HepG2 (cell line): ENCODE results near the gene ARHGEF16. TPM values are rescaled to one million over a fixed set of nuclear protein-coding genes. Genes with fewer than 3 reads are reported as not detected.

Experiments
- ATAC-seq: fragments of 200-7000 bp; cut with Tn5 transposase; 3 replicates; pipeline ENCODE4 v1.9.1; 2020; ENCODE audit warnings: mild to moderate bottlenecking, moderate library complexity
- BruUV-seq: library from RNA; stranded (reverse); fragments of 400-500 nt; replicated peaks from 2 replicates; lab custom pipeline; 2021; lab: Mats Ljungman, UMichigan
- CTCF ChIA-PET: fragments of 300-600 bp; formaldehyde crosslinking; extraction: SDS; loops from one replicate; lab custom pipeline; 2021; ENCODE audit warnings: low total read pairs, inconsistent platforms, low intra/inter-chr PET ratio; lab: Yijun Ruan, JAX
- POLR2A ChIA-PET: fragments of 350-600 bp; sonication (Branson Sonifier 250); formaldehyde crosslinking; loops from one replicate; lab custom pipeline; 2020; ENCODE audit warnings: antibody characterized with exemption, inconsistent platforms; lab: Yijun Ruan, JAX
- DNase-seq: peaks from one replicate; pipeline ENCODE4 v3.0.0-alpha.2; 2015; ENCODE audit warnings: low spot score
- FAIRE-seq: peaks from 3 replicates; lab custom pipeline; 2011; peaks lifted over from hg19 to GRCh38; lab: Jason Lieb, UNC
- H2AFZ ChIP-seq: one replicate; pipeline ENCODE4 v1.6.1; 2011; ENCODE audit warnings: low read length, inconsistent platforms
- H3K27ac ChIP-seq: fragments of 300-600 bp; 3 replicates; pipeline ENCODE4 v1.8.0; 2011; ENCODE audit warnings: mixed run types, mild to moderate bottlenecking, mixed read lengths, low read length, inconsistent platforms; ENCODE audit not compliant: insufficient read depth; ENCODE audit errors: extremely low read length
- H3K27me3 ChIP-seq, 2 experiments: fragments of 200-600 bp in 1 of 2; 2 replicates in 1 of 2; 3 replicates in 1 of 2; pipeline versions ENCODE4 v1.6.0 to v1.8.0; 2011; ENCODE audit warnings: low read length in 2 of 2, mild to moderate bottlenecking in 2 of 2, moderate library complexity in 2 of 2, inconsistent platforms in 1 of 2; ENCODE audit not compliant: insufficient read depth in 2 of 2, control insufficient read depth in 1 of 2
- H3K36me3 ChIP-seq, 2 experiments: fragments of 200-600 bp in 1 of 2; replicated peaks in 1 of 2; 2 replicates in 1 of 2; 3 replicates in 1 of 2; pipeline versions ENCODE4 v1.5.1 to v1.8.0; 2011; ENCODE audit warnings: low read length in 2 of 2, inconsistent platforms in 1 of 2; ENCODE audit not compliant: insufficient read depth in 2 of 2, control insufficient read depth in 1 of 2
- H3K4me1 ChIP-seq: 2 replicates; pipeline ENCODE4 v1.5.1; 2012; ENCODE audit warnings: low read length, inconsistent platforms; ENCODE audit not compliant: insufficient read depth
- H3K4me2 ChIP-seq: 2 replicates; pipeline ENCODE4 v1.6.0; 2011; ENCODE audit warnings: low read depth, low read length, inconsistent platforms
- H3K4me3 ChIP-seq, 3 experiments: fragments of 200-600 bp in 1 of 3; sonication (generic), shearing (Covaris generic) in 1 of 3; replicated peaks in 1 of 3; 2 replicates each; pipeline ENCODE4 v1.5.1; 2011 to 2016; ENCODE audit warnings: low read length in 3 of 3, inconsistent platforms in 2 of 3, low read depth in 2 of 3, mild to moderate bottlenecking in 2 of 3, control low read depth in 1 of 3, mixed read lengths in 1 of 3; ENCODE audit not compliant: insufficient read depth in 1 of 3
- H3K79me2 ChIP-seq: one replicate; pipeline ENCODE4 v1.6.1; 2011; ENCODE audit warnings: low read length, inconsistent platforms; ENCODE audit not compliant: insufficient read depth
- H3K9ac ChIP-seq: 2 replicates; pipeline ENCODE4 v1.6.0; 2011; ENCODE audit warnings: mild to moderate bottlenecking, low read depth, low read length, inconsistent platforms; ENCODE audit not compliant: insufficient read depth
- H3K9me3 ChIP-seq: 2 replicates; pipeline ENCODE4 v1.5.1; 2012; ENCODE audit warnings: mild to moderate bottlenecking, low read length
- H4K20me1 ChIP-seq: 2 replicates; pipeline ENCODE4 v1.6.0; 2011; ENCODE audit warnings: inconsistent platforms, mild to moderate bottlenecking, low read length, moderate library complexity; ENCODE audit not compliant: insufficient read depth
- AGO2 ChIP-seq: fragments of 200-400 bp; formaldehyde crosslinking; optimal IDR thresholded peaks from 2 replicates; pipeline ENCODE3; 2017; ENCODE audit warnings: mild to moderate bottlenecking, low read depth, low read length, moderate library complexity
- HINFP ChIP-seq: sonication (generic); formaldehyde crosslinking; IDR thresholded peaks from 2 replicates; pipeline ENCODE4 v1.4.0; 2020; ENCODE audit warnings: low read depth, mild to moderate bottlenecking, missing genetic modification reagents
- NR2F2 ChIP-seq: IDR thresholded peaks from 2 replicates; pipeline ENCODE4 v1.6.1; 2012; ENCODE audit warnings: low read depth, inconsistent platforms, borderline replicate concordance
- ONECUT2 ChIP-seq: sonication (generic); formaldehyde crosslinking; IDR thresholded peaks from 2 replicates; pipeline ENCODE4 v1.4.0; 2020; ENCODE audit warnings: missing genetic modification reagents
- RBFOX2 ChIP-seq: fragments of 200-400 bp; formaldehyde crosslinking; IDR thresholded peaks from 2 replicates; pipeline ENCODE4 v1.6.1; 2017; ENCODE audit warnings: low read depth, mild to moderate bottlenecking, low read length
- ZNF652 ChIP-seq: IDR thresholded peaks from 2 replicates; pipeline ENCODE4 v1.6.1; 2016; ENCODE audit warnings: low read depth, borderline replicate concordance
- WGBS: methylation state at CpG from one replicate; pipeline ENCODE4 v1.1.6; 2017; ENCODE audit warnings: low lambda C conversion rate; 5-methylcytosine and 5-hydroxymethylcytosine counted together
- in situ Hi-C: cut with HindIII; loops from 2 replicates; pipeline ENCODE4 v1.10.0; 2017; ENCODE audit warnings: low pct_unique_long_range_greater_than_20kb; ENCODE audit not compliant: extremely low pct_ligation_motif_present
- intact Hi-C: fragments of 100-400 bp; cut with micrococcal nuclease; formaldehyde crosslinking; loops from one replicate; pipeline ENCODE4 v1.10.0; 2022; ENCODE audit not compliant: unreplicated experiment
- polyA plus RNA-seq, 8 experiments: library from polyadenylated mRNA; depleted of rRNA in 3 of 8; stranded (reverse) in 7 of 8; unstranded in 1 of 8; fragments of >200 nt; fragmentation: Illumina TruSeq in 4 of 8; extraction: Trizol in 4 of 8; gene quantifications; 2 replicates each; pipeline versions ENCODE4 v1.2.1 to v1.2.3, GENCODE V29; 2011 to 2016; ENCODE audit warnings: low read depth in 4 of 8, missing spikeins in 1 of 8, mixed read lengths in 1 of 8; ENCODE audit not compliant: insufficient read depth in 1 of 8
- total RNA-seq, 5 experiments: library from RNA; depleted of rRNA; stranded (reverse); fragments of >200 nt; fragmentation: Illumina TruSeq; extraction: Trizol; gene quantifications; 2 replicates each; pipeline ENCODE4 v1.2.3, GENCODE V29; 2016; ENCODE audit warnings: low read depth in 1 of 5

ARHGEF16 gene
- total and polyA plus RNA-seq, 2 of the 13 experiments (the other 11 are each of a cell fraction or from before 2014, with no cell fraction given): 20.3 to 39.9 TPM

DNA sequence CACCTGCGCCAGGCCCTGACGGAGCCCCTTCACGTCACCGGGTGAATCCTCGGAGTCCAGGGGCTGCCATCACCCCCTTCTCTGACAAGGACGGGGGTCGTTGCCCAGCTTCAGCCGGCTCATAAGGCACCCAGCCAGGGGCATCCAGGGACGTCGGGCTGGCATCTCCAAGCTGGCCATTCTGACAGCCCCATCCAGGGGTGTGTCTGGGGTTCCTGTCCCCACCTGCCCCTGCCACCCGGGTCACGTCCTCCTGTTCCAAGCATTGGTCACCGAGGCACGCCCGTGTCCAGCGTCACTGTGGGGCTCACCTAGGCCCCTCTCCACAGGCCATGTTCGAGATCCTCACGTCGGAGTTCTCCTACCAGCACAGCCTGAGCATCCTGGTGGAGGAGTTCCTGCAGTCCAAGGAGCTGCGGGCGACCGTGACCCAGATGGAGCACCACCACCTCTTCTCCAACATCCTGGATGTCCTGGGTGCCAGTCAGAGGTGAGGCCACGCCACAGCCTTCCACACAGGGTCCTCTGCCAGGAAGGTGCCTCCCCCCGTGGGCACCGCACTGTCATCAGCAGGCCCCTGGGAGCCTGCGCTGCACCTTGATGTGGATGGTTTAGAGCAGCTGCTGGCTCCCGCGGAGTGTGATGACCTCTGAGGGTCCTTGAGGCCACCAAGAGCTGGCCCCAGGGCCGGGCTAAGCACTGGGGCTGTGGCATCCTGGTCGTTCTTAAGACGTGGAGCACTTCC, 14.8 kb downstream of the ARHGEF16 start (continued):
- no peak for TF ChIP-seq HINFP (CRISPR knock-in tag)
- no peak for TF ChIP-seq ZNF652 (CRISPR knock-in tag)
- TF ChIP-seq AGO2: peak; percentile 65
- TF ChIP-seq NR2F2: no peak
- TF ChIP-seq RBFOX2: 0 out of 2 replicates have a peak, but pooled peaks have one; percentile 30

GRCh38 chr1:3469849-3470649, 15.6 kb downstream of the ARHGEF16 start:
- peak overlapping the region; percentile 96 for H3K27ac ChIP-seq
- no peak for FAIRE-seq
- no peaks in the 10 kb centered on the region for H3K79me2 ChIP-seq
- ChIA-PET POLR2A (no interaction called here), CTCF (no interaction called here)
- H3K4me3 ChIP-seq: no peak overlapping the region
- 93% methylated on average over 15 of the region's 17 CpGs for WGBS
- intact Hi-C loops (no loop called here), in situ Hi-C loops (no loop called here)
- no peak overlapping the region for H2AFZ ChIP-seq
- BruUV-seq: no TSS peak
- no peak overlapping the region for H3K4me2 ChIP-seq
- no peaks in the 10 kb centered on the region for H3K9me3 ChIP-seq
- no peak for DNase-seq
- H3K27me3 ChIP-seq: no peaks in the 10 kb centered on the region
- H4K20me1 ChIP-seq: no peaks in the 10 kb centered on the region
- H3K36me3 ChIP-seq: peaks cover 9 to 14% of the 10 kb centered on the region in 2 experiments; a peak in 3 of 5 replicates
- TF ChIP-seq ONECUT2 (CRISPR knock-in tag) (no peak), AGO2 (peak; percentile 9)
- no peak for ATAC-seq
- H3K4me1 ChIP-seq: peaks cover 26% of the 10 kb centered on the region
- H3K9ac ChIP-seq: no peak overlapping the region
